Stimulated activated CD8-positive, alpha-beta memory T cell treated with anti-CD3 and anti-CD28 coated beads, Interleukin-15, amount 100 ng/mL, for 48 hours (primary cell): ENCODE results near the gene DFFB.
"Not testable (repeated sequence)": the region's sequence is repeated elsewhere in the genome, so short reads cannot be mapped to it uniquely, and the experiment has no call there.

Source experiments
- DNase-seq, 2 donors: peaks; one replicate each; pipeline ENCODE4 v3.0.0-alpha.2; 2020; ENCODE audit warnings: low read depth in 2 of 2

The DFFB gene, protein sequence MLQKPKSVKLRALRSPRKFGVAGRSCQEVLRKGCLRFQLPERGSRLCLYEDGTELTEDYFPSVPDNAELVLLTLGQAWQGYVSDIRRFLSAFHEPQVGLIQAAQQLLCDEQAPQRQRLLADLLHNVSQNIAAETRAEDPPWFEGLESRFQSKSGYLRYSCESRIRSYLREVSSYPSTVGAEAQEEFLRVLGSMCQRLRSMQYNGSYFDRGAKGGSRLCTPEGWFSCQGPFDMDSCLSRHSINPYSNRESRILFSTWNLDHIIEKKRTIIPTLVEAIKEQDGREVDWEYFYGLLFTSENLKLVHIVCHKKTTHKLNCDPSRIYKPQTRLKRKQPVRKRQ

GRCh38 chr1:3856923-3857790, at the start of gene DFFB, which contains the start of gene CEP104:
DFFB (plus strand) TSS chr1:3857476; CDS start chr1:3857604, 128 bp downstream.
CEP104 (minus strand) TSS chr1:3857211; CDS start chr1:3852407, 4,804 bp downstream.
- DNase-seq, result peak; percentile 93 to 95

- DNase-seq, result no peak
Measured at GRCh38 chr1:3807769-3808168, 49.5 kb upstream of the DFFB start.

DNA sequence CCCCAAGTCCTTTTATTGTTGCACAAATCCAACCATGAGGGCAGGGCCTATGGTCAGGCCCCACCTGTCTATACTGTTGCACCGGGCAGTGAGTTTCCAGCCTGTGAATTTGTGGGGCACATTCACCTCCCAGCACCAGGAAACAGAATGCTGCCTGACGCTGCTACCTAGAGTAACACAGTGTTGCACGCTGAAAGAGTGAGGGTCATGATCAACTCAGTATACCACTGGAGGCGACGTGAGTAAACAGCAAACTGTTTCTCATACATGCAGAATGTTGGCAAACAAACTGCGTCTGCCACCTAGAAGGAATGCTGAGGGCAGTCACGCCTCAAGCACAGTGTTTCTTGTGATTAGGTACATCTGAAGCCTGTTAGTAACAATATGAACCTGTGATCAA, 47.6 kb upstream of the DFFB start:
- DNase-seq, result no peak

GRCh38 chr1:3810149-3810761, 47.0 kb upstream of the DFFB start:
- not testable (repeated sequence) for DNase-seq

DNA sequence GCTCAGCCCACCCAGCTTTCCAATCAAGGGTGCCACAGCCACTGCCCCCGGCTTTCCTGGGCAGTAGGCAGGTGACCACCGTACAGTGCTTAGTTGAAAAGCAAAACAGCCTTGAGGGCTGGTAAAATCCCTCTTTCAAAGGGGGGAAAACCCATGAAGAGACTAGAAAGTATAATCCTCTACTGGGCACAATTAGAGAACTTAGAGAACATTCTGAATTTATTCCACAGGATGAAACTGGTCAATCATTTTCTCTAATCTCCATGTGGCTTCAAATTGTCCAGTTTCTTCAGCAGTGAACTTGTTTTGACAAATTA, 45.7 kb upstream of the DFFB start:
- DNase-seq, result no peak

DNA sequence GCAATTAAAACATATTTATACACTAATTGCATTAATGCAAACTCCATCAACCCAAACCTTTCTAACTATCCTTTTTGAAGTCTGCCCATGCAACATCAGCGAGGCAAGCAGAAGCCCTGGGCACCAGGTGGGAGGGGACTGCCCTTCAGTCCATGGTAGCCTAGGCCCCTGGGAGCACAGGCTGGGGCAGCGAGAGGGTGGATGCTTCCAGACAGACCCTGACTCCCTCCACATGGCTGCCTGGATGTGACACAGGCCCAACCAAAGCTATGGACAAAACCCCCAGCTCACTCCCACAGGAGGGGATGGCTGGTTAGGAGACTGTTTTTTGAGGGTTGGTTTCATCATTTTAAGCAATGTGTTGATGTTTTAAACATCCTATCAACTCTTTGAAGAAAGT, 43.2 kb upstream of the DFFB start:
- DNase-seq, result no peak

DNA sequence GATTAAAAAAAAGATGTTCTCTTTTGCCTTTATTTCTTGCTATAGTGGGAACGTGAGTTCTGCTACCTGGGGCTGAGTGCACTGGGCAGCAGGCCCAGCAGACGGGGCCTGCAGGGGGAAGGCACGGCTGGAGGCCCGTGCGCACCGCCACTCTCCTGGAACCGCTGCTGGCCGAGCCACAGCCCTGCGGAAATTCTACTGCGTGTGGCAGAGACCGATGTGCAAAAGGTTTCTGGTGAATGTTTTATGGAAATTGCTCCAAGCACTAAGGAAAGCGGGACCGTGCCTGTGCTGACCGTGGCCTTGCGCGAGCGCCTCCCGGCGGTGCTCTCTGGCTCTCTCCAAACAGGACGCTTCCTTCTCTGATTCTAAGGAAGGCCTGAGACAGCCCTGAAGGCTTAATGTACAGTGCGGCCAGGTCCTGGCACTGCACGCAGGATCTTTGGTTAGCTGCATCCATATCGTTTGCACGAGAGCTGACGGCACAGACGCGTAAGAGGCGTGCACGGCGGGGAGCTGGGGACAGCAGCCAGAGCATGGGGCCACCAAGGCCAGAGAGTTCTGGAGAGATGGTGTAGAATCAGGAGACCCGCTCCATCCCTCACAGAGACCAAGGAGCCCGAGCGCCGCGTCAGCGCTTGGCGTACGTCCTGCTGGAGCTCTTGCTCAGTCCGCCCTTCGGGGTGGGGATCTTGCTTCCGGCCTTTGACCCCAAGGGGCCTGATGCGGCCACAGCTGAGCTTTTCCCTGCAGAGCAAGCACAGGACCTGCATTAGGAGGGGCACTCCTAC, 42.3 kb upstream of the DFFB start:
- DNase-seq, result no peak

- DNase-seq, result no peak
Measured at GRCh38 chr1:3816331-3817137, 40.7 kb upstream of the DFFB start.

DNA sequence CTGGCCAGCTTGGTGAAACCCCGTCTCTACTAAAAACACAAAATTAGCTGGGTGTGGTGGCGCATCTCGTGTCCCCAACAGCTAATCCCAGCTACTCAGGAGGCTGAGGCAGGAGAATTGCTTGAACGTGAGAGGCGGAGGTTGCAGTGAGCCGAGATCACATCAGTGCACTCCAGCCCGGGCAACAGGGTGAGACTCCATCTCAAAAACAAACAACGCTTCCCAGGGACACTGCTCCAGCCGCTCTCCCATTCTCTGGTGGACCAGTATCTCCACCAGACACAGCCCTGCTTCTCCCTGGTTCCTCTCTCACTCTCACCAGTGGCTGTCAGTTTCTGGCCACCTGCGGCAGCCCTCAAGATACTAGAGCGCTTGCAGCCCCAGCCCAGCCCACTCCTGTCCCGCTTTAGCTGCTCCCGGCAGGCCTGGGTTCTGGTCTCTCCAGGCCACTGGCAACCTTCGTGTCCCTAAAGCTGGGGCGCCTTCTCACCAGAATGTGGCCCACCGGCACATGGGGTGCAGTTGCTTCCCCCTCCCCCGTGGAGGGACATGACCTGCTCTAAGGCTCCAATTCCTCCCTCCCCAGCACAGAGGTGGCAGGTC, 40.0 kb upstream of the DFFB start:
- DNase-seq, result no peak

- DNase-seq, result no peak
Measured at GRCh38 chr1:3817821-3818597, 39.3 kb upstream of the DFFB start.

DNA sequence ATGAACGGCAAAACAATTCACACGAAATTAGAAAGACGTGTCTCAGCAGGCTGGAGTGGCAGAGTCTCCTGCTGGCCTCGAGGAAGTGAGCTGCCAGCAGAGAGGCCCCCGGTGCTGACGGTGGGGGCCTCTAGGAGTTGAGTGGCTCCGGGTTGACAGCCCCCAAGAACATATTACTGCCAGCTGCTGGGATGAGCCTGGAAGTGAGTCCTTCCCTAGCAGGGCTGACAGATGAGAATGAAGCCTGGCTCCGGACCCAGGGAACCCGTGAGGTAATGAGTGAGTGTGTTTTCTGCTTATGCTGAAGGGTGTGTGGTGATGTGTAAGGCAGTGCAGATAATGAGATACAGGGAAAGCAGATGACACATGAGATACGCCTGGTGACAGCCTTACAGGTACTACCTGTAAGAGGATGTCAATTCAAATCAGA, 37.5 kb upstream of the DFFB start:
- no peak for DNase-seq

- no peak for DNase-seq
Measured at GRCh38 chr1:3820316-3820715, 37.0 kb upstream of the DFFB start.

DNA sequence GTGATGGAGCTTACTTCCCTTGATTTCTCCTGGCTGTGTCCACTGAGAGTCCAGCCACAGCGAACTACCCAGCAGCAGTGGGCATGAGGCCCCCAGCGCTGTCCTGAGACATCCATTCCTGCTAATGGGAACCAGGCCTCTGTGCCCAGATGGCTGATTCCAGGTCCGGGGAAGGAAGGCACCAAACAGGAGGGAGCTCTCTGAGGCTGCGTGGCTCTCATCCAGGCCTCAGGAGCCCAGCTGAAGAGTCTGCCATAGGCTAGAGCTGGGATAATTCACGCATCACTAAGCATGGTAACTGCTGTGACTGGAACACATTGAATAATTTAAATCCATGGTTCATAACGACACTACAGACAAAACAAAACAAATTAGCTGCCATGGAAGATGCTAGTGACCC, 36.3 kb upstream of the DFFB start:
- DNase-seq, result no peak

DNA sequence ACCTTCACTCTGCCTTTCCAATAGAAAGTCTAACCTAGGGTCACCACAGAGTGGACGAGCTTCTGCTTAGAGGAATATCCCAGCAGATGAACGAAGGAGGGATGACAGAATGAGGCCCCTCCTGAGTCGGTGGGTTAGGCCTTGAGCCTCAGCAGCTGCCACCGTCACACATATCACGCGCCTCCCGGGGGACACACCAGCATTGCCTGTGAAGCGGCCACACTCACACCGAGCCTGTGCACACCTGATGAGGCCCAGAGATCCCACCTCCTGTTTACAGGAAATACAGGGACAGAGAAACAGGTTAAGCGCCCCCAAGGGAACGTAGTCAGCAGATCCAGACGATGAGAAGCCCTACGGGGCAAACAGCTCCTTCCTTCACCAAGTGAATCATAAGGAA, 35.8 kb upstream of the DFFB start:
- no peak for DNase-seq

DNA sequence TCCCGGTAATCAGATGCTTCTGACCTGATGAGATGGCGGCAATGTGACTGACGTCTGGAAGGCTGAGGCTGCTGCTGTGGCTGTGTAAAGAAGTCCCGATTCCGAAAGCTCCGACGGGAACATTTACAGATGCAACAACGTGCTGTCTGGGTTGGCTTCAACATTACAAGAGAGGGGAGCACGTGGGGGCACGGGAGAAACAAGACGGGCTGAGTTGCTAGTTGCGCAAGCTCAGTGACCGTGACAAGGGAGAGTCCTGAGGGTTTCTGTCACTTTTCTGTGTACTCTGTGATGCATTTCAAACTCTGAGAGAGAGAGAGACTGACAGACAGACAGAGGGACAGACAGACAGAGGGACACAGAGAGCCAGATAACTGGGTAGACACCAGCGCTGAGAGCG, 35.4 kb upstream of the DFFB start:
- no peak for DNase-seq

DNA sequence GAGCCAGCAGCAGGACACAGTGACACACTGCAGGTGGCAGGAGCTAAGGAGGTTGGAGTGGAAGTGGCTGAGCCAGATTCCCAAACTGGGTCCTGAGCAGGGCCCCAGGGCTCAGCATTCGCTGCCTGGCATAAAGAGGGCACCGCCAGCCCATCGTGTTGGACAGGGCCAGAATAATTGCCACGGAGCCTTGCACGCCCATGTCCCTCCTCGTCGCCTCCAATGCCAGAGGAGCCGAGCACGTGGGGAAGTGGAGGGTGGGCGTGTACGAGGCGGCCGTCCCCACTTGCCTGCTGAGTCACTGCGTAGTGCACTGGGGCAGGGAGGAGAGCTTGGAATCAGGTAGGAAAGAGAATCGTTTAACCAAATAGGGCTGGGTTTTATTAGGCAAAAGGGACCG, 34.9 kb upstream of the DFFB start:
- no peak for DNase-seq

DNA sequence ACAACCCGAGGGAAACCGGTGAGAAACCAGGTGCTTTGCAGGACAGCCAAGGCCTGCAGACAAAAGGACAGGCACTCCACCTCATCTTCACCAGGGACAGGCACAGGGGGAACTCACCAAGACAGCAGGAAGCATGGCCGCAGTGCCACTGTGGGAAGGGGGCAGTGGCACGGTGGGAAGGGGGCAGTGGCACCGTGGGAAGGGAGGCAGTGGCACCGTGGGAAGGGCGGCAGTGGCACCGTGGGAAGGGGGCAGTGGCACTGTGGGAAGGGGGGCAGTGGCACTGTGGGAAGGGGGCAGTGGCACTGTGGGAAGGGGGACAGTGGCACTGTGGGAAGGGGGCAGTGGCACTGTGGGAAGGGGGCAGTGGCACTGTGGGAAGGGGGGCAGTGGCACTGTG, 32.6 kb upstream of the DFFB start:
- no peak for DNase-seq

- no peak for DNase-seq
Measured at GRCh38 chr1:3825356-3825755, 31.9 kb upstream of the DFFB start.

DNA sequence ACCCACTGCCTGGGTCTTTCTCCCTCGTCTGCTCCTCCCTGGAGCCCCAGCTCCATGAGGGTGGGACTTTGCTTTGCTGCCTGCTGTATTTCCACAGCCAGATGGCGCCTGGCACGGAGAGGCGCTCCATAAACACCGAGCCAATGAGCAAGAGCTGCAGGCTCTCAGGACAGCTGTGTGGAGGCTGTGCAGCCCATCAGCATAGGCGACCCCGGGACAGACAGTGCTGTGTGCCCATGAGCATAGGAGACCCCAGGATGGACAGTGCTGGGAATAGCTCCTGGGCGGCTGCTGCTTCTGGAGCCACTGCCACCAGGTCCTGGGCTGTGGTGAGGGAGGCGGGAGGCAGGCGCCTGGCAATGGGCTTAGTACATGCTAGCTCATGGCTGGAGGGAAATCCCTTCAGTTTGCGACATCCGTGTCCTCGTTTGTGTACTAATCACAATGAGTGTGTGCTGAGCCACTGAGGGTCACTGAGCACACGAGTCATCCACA, 29.4 kb upstream of the DFFB start:
- no peak for DNase-seq

DNA sequence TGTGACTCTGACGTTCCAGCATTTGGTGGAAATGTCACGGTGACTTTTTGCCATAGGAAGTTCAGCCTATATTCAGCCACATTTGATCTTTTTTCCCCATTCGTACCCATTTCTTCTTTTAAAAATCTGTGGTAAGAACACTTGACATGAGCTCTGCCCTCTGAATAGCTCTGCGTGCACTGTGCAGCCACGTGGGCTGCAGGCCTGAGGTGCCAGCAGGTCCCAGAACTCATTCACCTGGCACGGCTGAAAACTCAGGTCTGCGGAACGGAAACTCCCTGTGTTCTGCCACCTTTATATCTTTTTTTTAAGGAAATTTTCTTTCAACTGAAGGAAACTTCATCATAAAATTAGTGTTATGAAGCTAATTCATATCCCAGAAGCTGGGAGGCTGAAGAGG, 28.9 kb upstream of the DFFB start:
- no peak for DNase-seq
